Ishikawa (cell line): ENCODE measurements around the gene FGF14.

ENCODE experiments used
- CEBPB ChIP-seq: IDR thresholded peaks from 2 replicates; pipeline ENCODE4 v1.6.1; 2012
- CREB1 ChIP-seq: IDR thresholded peaks from 2 replicates; pipeline ENCODE4 v1.6.1; 2012; ENCODE audit warnings: low read depth
- EGR1 ChIP-seq: IDR thresholded peaks from 2 replicates; pipeline ENCODE4 v1.6.1; 2012
- EP300 ChIP-seq: IDR thresholded peaks from 2 replicates; pipeline ENCODE4 v1.6.1; 2012; ENCODE audit warnings: borderline replicate concordance
- FOXM1 ChIP-seq: IDR thresholded peaks from 2 replicates; pipeline ENCODE4 v1.6.1; 2012; ENCODE audit warnings: low read depth, borderline replicate concordance
- MAX ChIP-seq: IDR thresholded peaks from 2 replicates; pipeline ENCODE4 v1.6.1; 2012
- NFIC ChIP-seq: IDR thresholded peaks from 2 replicates; pipeline ENCODE4 v1.6.1; 2012
- RAD21 ChIP-seq: IDR thresholded peaks from 2 replicates; pipeline ENCODE4 v1.6.1; 2012; ENCODE audit warnings: low read depth
- TAF1 ChIP-seq: IDR thresholded peaks from 2 replicates; pipeline ENCODE4 v1.6.1; 2012; ENCODE audit warnings: low read depth, mild to moderate bottlenecking
- TCF12 ChIP-seq: IDR thresholded peaks from 2 replicates; pipeline ENCODE4 v1.6.1; 2012; ENCODE audit warnings: low read depth
- TEAD4 ChIP-seq: IDR thresholded peaks from 2 replicates; pipeline ENCODE4 v1.6.1; 2012
- YY1 ChIP-seq: IDR thresholded peaks from 2 replicates; pipeline ENCODE4 v1.6.1; 2012; ENCODE audit warnings: low read depth
- ZBTB7A ChIP-seq: IDR thresholded peaks from 2 replicates; pipeline ENCODE4 v1.6.1; 2012; ENCODE audit warnings: low read depth
- TF ChIP-seq, protein P1 (sequence below): IDR thresholded peaks from 2 replicates; pipeline ENCODE4 v1.6.1; 2012
- TF ChIP-seq, protein P2 (sequence below): IDR thresholded peaks from 2 replicates; pipeline ENCODE4 v1.6.1; 2012; ENCODE audit warnings: low read depth, mild to moderate bottlenecking

Gene FGF14

GRCh38 chr13:102176846-102177245 is 225.0 kb downstream of the FGF14 start:
- TF ChIP-seq, protein P1, sequence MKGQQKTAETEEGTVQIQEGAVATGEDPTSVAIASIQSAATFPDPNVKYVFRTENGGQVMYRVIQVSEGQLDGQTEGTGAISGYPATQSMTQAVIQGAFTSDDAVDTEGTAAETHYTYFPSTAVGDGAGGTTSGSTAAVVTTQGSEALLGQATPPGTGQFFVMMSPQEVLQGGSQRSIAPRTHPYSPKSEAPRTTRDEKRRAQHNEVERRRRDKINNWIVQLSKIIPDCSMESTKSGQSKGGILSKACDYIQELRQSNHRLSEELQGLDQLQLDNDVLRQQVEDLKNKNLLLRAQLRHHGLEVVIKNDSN: no peak
- no peak for TF ChIP-seq MAX
- no peak for TF ChIP-seq RAD21

DNA sequence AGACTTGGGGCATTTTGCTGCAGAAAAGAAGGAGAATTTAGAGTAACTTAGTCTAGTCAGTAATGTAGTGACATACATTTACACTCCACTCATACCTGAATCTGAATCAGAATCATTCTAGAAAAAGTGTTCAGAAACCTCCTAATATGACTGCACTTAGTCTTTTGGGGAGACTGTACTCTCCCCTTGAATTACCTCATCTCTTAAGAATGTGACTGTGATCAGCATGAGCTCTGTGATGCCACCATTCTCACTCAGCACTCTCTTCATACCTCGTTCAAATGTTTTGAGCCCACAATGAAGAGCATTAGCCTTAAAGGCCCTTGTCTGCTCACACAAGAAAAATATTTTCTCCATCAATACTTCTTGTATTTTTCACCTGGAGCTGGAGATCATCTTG is 229.4 kb downstream of the FGF14 start:
- TF ChIP-seq EP300 (no peak), YY1 (no peak), TCF12 (no peak), RAD21 (no peak), TEAD4 (no peak), MAX (no peak), CREB1 (no peak), CEBPB (no peak)
- TF ChIP-seq, protein P2, sequence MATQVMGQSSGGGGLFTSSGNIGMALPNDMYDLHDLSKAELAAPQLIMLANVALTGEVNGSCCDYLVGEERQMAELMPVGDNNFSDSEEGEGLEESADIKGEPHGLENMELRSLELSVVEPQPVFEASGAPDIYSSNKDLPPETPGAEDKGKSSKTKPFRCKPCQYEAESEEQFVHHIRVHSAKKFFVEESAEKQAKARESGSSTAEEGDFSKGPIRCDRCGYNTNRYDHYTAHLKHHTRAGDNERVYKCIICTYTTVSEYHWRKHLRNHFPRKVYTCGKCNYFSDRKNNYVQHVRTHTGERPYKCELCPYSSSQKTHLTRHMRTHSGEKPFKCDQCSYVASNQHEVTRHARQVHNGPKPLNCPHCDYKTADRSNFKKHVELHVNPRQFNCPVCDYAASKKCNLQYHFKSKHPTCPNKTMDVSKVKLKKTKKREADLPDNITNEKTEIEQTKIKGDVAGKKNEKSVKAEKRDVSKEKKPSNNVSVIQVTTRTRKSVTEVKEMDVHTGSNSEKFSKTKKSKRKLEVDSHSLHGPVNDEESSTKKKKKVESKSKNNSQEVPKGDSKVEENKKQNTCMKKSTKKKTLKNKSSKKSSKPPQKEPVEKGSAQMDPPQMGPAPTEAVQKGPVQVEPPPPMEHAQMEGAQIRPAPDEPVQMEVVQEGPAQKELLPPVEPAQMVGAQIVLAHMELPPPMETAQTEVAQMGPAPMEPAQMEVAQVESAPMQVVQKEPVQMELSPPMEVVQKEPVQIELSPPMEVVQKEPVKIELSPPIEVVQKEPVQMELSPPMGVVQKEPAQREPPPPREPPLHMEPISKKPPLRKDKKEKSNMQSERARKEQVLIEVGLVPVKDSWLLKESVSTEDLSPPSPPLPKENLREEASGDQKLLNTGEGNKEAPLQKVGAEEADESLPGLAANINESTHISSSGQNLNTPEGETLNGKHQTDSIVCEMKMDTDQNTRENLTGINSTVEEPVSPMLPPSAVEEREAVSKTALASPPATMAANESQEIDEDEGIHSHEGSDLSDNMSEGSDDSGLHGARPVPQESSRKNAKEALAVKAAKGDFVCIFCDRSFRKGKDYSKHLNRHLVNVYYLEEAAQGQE: no peak

- TF ChIP-seq, protein P2: no peak
- no peak for TF ChIP-seq YY1
- TF ChIP-seq TAF1: no peak
- TF ChIP-seq EGR1: no peak
- TF ChIP-seq, protein P1: no peak
- no peak for TF ChIP-seq RAD21
- no peak for TF ChIP-seq TCF12
- no peak for TF ChIP-seq EP300
- TF ChIP-seq CEBPB: no peak
- TF ChIP-seq CREB1: no peak
- TF ChIP-seq ZBTB7A: no peak
Measured at GRCh38 chr13:102170305-102170704, 231.5 kb downstream of the FGF14 start.

DNA sequence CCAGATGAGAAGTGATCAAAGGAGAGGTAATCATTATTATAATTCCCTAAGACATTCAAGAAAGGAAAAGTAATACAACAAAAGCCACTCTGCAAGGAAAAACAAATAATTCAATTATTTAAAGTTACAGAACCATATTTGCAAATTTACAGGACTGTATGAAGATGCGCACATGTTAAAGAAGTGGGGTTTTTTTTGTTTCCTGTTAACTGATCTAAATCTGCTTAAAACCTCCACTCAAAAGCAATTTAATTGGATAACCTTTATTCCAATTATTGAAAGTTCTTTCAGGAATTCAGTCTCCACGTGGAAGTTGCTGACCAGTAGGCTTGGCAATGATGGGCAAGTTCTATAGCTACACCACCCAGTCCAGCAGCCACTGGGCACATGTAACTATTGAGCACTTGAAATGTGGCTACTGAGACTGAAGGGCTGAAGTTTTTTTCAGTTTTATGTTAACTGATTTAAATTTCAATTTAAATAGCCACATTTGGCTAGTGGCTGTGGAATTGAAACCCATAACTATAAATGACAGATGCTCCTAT is 232.3 kb downstream of the FGF14 start:
- TF ChIP-seq MAX: no peak
- TF ChIP-seq RAD21: no peak
- TF ChIP-seq, protein P1: no peak
- no peak for TF ChIP-seq FOXM1
- no peak for TF ChIP-seq EP300
- no peak for TF ChIP-seq CEBPB
- no peak for TF ChIP-seq TEAD4
- TF ChIP-seq CREB1: no peak
- TF ChIP-seq, protein P2: no peak
- TF ChIP-seq YY1: no peak
- no peak for TF ChIP-seq TCF12
- no peak for TF ChIP-seq NFIC
- no peak for TF ChIP-seq ZBTB7A
- TF ChIP-seq EGR1: no peak
- no peak for TF ChIP-seq TAF1
